Breast epithelium (tissue), 3 donors: ENCODE measurements around the gene ZRANB1.

ENCODE experiments used
- POLR2AphosphoS5 ChIP-seq, 3 donors: sonication (generic); formaldehyde crosslinking; IDR thresholded peaks; one replicate each; pipeline ENCODE4 v1.6.1; 2017; ENCODE audit warnings: antibody characterized with exemption in 3 of 3
- TF ChIP-seq, protein P1 (sequence below), 3 donors: fragments of 450-650 bp; IDR thresholded peaks; one replicate each; pipeline ENCODE4 v1.5.1; 2016 to 2017; ENCODE audit warnings: antibody characterized with exemption in 3 of 3, mild to moderate bottlenecking in 3 of 3, moderate library complexity in 3 of 3

- TF ChIP-seq, protein P1, sequence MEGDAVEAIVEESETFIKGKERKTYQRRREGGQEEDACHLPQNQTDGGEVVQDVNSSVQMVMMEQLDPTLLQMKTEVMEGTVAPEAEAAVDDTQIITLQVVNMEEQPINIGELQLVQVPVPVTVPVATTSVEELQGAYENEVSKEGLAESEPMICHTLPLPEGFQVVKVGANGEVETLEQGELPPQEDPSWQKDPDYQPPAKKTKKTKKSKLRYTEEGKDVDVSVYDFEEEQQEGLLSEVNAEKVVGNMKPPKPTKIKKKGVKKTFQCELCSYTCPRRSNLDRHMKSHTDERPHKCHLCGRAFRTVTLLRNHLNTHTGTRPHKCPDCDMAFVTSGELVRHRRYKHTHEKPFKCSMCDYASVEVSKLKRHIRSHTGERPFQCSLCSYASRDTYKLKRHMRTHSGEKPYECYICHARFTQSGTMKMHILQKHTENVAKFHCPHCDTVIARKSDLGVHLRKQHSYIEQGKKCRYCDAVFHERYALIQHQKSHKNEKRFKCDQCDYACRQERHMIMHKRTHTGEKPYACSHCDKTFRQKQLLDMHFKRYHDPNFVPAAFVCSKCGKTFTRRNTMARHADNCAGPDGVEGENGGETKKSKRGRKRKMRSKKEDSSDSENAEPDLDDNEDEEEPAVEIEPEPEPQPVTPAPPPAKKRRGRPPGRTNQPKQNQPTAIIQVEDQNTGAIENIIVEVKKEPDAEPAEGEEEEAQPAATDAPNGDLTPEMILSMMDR (IDR thresholded peaks at IDR 0.05), result no peak
- peak in 2 of 3 donors; percentile 42 to 44 for TF ChIP-seq POLR2AphosphoS5 (IDR thresholded peaks at IDR 0.05)
Observed at GRCh38 chr10:124917428-124918190, 24.3 kb upstream of the ZRANB1 start.
